GM18868 (cell line): Measurements from ENCODE around the gene CTDSP2.
A peak's percentile ranks its signal among the peaks of the same experiment; 100 is the strongest.
"Not testable (repeated sequence)": the region's sequence is repeated elsewhere in the genome, so short reads cannot be mapped to it uniquely, and the experiment has no call there.

Experiments used
- ATAC-seq: cut with Tn5 transposase; IDR thresholded peaks from one replicate; pipeline ENCODE4 v1.9.1; 2021; ENCODE audit warnings: mild to moderate bottlenecking, moderate library complexity; ENCODE audit not compliant: unreplicated experiment

Gene CTDSP2

DNA sequence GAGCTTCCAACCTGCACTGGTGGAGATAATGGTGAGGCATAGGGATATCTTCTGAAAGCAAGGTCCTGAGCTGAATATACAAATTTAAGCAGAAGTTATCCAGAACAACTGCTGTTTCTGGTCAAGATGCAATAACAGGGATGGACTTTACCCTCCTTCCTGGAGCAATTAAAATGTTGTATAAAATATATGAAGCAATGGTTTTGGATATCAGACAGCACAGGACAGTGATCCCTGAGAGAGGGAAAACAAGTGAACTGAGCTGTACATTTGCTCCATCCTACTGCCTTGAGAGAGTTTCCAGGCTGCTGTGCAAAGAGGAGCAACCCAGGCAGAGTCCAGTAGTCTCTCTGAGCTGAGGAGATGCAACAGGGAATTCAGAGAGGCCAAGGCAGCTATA is 36.0 kb upstream of the CTDSP2 start:
- ATAC-seq = no peak

DNA sequence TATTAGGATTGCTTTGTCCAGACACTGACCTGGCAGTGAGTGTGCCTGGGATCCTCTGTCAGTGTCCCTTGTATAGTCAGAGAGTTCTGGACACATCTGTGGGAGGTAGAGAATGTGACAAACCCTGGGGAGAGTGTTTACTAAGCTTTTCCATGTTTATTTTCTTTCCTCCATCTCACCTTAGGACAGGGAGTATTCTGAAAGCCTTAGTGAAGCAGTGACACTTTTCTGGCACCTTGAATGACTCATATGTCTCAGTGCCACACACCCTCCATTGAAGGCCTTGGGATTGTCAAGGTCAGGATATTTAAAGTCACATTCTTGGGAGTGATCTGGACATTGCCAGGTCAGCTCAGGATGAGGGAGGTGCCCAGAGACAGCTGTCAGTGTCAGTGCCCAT is 34.9 kb upstream of the CTDSP2 start:
- no peak for ATAC-seq

DNA sequence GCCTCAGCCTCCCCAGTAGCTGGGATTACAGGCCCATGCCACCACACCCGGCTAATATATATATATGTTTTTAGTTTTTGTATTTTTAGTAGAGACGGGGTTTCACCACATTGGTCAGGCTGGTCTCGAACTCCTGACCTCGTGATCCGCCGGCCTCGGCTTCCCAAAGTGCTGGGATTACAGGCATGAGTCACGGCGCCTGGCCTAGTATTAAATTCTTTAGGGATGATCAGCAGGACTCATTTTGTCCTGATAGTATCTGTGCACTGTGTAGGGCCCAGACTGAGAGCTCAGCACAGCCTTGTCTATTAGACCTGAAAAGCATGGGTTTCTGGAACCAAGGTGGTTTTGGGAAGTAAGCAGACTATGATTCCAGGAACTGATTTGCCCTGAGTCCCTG is 34.5 kb upstream of the CTDSP2 start:
- ATAC-seq = not testable (repeated sequence)

DNA sequence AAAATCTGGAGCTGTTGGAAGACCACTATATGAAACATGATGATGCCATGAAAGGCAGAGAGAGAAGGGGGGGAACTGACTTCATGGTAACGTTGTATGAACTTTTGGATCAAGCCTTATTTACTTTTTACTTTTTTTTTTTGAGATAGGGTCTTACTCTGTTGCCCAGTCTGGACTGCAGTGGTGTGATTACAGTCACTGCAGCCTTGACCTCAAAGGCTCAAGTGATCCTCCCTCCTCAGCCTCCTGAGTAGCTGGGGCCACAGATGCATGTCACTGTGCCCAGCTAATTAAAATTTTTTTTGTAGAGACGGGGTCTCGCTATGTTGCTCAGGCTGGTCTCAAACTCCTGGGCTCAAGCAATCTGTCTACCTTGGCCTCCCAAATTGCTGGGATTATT is 31.3 kb upstream of the CTDSP2 start:
- no peak for ATAC-seq

DNA sequence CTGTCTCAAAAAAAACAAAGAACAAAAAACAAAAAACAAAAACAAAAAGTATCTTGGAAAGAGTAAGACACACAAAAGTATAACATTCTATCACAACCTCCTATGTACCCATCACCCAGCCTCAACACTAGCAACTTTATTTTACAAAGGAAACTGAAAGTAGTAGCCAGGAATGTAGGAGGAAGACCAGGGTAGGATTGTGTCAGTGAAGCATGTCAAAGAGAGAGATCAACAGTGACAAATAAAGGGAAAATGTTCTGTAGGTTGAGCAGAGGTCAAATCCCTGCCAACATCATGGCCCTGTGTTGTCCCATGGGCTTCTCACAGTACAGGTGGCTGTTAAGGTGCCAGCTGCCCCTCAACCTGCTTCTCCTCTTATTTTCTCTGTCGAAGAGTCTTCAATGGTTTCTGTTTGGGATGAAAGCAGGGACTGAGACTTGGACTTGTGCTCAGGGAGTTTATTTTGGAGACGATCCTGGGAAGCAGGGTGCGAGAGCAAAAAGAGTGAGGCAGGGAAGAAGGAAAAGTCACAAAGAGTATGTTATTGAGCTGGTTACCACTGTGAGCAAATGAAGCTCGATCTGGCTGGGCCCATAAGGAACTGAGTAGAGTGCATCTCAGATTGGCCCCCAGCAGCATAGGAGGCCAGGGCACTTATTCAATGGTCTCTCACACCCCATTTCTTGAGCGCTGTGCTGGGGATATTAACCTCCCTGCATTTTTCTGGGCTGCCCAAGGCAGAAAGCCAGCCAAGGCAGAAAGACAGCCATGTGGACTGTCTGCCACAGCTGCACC is 29.4 kb upstream of the CTDSP2 start:
- no peak for ATAC-seq

DNA sequence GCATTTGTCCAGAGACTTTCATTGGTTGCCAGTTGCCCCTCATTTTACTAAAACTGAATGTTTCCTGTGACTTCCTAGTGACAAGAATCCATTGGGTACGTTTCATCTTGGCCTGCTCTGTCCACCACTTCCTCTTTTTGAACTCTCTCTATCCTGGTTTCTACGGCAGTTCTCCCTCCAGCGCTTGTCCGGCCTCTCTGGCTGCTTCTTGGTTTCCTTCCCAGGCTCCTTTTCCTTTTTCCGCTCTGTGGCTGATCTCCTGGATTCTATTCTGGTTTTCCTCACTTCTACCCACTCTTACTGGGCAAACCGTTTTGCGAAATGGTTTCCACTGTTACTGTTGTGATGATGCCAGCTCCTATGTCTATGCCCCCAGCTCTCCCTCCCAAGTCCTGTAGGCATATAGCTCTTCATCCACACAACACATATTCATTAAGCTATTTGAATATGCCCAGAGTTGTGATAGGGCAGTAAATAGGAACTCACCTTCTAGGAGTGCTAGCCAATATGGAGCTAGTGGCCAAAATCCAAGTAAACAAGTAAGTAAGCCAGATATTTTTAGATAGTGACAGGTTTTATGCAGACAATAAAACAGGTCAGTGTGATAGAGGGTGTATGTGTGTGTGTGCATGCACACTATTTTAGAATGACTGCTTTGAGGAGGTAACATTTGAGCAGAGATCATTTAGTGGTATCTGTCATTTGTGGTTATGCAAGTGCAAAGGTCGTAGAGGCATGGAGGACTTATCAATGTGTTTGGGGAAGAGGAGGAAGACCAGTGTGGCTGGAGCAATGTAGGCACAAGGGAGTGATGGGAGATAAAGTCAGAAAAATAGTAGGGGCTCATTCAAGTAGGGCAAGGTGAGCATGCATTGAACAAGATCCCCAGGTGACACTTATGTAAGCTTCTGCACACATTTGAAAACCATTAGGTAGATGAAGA is 27.9 kb upstream of the CTDSP2 start:
- no peak for ATAC-seq

DNA sequence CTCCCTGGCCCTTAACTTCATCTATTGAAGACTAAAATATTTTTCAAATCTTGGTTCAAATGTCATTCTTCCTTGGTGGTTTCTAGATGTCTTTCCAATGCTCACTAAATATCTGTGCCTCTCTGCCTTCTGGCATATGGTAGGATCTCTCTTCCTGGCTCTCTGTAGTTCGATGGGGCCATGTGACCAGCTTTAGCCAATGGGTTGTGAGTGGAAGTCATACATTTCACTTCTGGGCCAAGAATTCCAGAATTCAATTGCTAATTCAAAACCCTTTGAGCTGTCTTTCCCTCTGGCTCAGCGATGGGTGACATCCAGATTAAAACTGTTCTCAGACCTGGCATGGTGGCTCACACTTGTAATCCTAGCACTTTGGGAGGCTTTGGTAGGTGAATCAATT is 25.8 kb upstream of the CTDSP2 start:
- no peak for ATAC-seq

DNA sequence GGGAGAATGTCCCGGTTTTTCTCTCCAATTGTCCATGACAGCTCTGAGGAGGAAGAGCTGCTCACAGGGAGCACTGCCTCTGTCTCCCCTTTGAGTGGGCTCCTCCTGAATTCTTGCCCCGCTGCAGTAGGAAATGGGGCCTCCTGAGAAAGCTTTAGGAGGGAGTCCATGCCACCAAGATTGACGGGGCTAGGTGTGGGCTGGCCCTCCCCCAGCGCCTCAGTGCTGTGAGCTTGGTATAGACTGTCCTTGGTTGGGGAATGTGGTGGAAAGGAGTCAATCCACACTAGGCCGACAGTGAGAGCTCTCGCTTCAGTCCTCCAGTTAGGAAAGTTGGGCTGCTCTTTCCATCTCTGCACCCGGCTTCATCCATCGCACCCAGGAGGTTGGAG is 23.4 kb upstream of the CTDSP2 start:
- ATAC-seq = no peak

DNA sequence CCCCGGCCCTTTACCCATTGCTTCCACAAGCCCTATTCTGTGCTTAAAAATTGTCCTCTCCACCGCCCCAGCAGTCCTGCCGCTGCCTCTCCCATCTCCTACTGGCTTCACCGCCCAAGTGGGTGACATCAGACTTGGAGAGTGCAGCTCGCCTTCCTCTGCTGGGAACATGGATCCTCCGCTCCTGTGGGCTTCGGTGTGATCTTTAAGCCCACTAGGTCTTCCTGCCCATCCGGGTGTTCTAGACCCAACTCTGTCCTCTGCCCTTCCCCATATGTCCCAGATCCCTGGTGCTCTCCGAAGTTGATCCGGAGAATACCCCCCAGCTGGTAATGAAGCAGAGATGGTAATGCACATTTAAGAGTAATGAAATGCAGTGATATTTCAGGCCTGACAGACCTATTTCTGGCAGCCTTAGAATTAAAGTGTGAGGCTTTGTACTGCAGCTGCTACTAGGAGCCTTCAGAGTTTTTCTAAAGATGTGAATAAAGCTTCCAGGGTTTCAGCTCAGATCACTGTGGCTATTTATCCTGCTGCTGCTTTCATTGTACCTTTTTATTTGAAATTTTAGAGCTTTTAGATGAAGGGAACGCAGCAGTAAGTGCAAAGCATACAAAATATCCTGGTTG is 22.9 kb upstream of the CTDSP2 start:
- ATAC-seq = no peak

DNA sequence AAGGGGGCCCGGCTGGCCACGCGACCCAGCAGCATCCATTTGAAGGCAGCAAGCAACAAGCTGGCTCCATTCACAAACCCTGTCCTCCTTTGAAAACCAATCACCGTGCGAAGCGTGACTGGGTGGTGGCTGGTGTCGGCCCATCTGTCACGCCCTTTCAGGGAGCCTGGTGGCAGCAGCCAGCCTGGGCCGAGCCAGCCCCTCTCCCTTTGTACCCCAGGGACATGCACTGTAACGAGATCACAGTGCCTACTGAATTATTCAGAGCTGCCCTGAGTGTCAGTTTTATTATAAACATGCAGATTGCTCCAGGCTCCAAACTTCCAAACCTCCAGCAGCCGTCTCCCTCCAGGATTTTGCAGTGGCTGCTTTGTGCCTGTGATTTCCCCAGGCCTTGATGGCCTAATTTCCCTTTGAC is 22.3 kb upstream of the CTDSP2 start:
- no peak for ATAC-seq

DNA sequence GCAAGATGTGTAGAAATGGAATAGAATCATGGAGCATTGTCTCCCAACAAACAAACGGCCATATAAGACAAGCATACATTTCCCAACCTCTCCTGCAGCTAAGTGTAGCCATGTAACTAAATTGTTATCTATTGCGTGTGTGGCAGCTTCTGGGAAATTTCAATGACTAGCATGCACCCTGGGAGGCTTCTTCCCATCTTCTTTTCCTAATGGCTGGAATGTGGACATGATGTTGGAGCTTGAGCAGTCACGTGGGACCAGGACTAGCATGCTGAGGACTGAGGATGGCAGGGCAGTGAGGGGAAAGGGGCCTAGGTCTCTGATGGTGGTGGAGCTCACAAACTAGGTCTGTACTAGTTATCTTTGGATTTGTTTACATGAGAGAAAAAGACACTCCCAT is 21.7 kb upstream of the CTDSP2 start:
- ATAC-seq = no peak

DNA sequence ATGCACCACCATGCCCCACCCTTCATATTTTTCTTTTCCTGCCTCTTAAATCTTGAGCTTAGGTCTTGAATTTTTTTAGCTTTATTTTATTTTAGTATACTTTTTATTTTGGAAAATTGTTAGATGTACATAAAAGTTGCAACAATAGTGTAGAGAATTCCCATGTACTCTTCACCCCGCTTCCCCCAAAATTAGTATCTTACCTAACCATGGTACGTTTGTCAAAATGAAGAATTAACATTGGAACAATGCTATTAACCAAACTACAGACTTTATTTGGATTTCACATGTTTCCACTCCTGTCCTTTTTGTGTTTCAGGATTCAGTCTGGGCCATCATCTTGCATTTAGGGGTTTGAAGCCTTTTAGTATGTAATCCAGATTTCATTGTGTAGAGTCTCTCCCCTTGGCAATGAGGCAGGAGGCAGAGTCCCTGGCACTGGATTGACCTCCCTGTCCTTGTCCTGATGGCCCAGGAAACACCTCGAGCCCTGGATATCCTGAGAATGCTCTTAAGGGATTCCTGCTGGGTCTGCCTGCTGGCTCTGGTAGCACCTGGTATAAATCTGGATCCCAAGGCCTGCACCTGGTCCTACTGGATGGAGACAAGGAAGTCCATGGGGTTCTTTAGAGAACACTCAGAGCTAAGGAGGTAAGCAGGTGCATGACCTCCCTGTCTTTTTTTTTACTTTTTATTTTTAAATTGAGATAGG is 19.9 kb upstream of the CTDSP2 start:
- no peak for ATAC-seq

DNA sequence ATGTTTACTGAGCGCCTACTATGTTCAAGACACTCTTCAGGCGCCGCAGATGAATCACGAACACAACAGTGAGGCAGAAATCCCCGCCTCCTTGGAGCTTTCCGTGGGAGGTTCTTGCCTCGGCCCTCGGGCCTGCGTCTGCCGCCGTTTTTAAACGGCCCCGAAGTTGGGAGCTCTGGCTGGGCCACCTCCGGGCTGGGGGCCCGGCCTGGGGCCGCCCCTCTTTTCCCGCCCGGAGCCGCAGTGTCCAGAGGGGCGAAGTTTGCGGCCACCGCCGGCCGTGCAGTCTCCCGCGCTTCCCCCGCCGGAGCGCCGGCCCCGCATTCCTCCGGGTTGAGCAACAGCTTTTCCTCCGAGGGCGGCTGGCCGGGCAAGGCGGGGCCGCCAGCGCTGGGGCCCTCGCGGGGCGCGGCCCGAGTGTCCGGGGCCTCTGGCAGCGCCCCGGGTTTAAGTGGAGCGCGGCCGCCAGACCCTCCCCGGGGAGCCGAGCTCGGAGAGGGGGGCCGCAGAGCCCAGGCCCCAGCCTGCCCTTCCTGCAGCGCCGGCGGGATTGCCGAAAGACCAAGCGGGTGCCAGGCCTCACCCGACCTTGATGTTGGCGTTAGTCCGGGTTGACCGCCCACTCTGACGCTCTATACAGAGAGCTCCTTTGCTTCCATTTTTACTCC is 18.7 kb upstream of the CTDSP2 start:
- ATAC-seq = peak; percentile 84

DNA sequence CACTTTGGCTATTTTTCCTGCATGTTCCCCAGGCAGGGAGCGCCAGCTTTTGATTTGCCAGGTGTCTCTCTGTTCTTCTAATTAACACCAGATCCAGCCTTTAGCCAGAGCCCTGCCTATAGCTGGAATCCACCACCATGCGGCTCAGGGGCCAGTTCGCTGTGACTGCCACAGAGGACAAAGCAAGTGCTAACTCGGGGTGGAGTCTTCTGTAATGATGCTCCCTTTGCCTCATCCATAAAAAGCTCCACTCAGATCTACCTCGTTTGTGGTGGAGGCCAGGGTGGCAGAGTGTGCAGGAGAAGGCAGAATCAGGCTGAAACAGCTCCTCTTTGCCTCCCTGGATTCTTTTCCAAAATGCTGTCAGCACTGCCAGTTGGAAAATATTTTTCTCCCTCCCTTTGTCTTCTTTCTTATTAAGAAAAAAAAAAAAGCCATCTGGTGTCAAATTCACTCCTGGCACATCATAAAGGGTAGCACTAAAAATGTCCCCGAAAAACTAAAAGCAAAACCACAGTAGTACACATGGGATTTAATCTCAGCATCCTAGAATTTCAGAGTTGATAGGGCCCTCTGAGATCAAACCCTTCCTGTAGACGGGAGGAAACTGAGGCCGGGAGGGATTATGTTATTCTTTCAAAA is 18.0 kb upstream of the CTDSP2 start:
- peak; percentile 10 for ATAC-seq

DNA sequence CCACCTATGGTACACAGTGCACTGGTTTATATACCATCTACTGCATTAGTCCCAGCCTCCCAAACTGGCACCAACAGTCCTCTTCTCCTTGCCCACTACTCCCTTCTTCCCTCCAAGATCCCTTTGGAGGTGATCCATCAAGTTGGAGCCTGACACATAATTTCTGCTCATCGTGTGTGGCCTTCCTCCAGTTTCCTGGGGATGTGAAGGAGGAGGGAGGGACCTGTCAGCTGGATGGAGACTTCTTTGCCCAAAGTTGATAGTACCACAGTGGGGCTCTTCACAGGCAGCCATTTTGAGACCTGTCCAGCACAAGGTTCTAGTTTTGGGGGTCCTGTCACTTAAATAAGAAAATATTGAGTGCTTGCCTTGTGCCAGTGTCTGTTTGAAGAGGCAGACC is 17.1 kb upstream of the CTDSP2 start:
- no peak for ATAC-seq

DNA sequence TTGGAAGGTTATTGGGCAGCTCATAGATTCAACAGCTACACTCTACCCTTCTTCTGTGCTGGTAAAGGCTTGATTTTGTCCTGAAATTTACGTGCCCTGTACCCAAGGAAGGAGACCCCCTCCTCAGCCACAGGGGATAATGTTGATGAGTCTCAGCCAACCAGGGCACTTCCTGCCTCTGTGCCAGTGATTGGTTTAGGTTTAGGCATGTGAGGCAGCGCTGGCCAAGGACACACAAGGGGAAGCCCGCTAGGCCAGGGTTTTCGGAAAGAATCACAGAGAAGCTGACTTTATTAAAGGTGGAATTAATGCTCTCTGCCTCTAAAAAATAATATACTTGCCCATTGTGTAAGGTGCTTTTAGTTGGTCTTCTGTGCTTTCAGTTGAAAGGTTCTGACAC is 15.4 kb upstream of the CTDSP2 start:
- ATAC-seq = no peak

DNA sequence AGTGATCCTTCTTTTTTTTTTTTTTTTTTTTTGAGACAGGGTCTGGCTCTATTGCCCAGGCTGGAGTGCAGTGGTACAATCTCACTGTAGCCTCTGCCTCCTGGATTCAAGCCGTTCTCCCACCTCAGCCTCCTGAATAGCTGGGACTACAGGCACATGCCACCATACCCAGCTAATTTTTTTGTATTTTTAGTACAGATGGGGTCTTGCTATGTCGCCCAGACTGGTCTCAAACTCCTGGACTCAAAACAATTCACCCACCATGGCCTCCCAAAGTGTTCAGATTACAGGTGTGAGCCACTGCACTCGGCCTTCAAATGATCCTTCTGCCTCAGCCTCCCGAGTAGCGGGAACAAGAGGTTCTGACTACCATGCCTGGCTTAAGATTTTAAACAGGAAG is 14.4 kb upstream of the CTDSP2 start:
- not testable (repeated sequence) for ATAC-seq

DNA sequence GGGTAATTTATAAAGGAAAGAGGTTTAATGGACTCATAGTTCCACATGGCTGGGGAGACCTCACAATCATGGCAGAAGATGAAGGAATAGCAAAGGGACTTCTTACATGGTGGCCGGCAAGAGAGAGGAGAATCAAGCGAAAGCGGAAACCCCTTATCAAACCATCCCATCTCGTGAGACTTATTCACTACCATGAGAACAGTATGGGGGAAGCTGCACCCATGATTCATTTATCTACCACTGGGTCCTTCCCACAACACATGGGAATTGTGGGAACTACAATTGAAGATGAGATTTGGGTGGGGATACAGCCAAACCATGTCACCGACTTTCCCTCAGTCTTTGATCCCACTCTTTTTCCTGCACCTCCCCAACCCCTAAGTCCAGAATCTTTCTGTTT is 12.6 kb upstream of the CTDSP2 start:
- no peak for ATAC-seq

DNA sequence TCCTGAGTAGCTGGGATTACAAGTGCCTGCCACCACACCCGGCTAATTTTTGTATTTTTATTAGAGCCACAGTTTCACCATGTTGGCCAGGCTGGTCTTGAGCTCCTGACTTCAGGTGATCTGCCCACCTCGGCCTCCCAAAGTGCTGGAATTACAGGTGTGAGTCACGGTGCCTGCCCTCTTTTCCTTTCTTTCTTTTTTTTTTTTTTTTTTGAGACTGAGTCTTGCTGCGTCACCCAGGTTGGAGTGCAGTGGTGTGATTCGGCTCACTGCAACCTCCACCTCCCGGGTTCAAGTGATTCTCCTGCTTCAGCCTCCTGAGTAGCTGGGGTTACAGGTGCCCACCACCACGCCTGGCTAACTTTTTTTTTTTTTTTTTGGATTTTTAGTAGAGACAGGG is 11.6 kb upstream of the CTDSP2 start:
- not testable (repeated sequence) for ATAC-seq

DNA sequence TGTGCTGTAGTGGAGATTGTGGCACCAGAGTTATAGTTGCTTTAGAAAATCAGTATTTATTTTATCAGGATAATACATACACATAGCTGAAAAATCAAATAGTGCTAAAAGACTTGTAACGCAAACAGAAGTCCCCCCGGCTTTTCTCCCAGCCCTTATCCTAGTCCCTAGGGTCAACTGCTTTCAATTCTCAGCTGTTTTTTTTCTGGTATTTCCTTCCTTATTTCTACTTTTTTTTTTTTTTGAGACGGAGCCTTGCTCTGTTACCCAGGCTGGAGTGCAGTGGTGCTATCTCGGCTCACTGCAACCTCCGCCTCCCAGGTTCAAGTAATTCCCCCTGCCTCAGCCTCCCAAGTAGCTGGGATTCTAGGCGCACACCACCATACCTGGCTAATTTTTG is 8.4 kb upstream of the CTDSP2 start:
- no peak for ATAC-seq
